Testis (tissue), 2 donors: Measurements from ENCODE around the gene RSKR.
A peak's percentile ranks its signal among the peaks of the same experiment; 100 is the strongest.

Source experiments
- CTCF ChIP-seq, 3 experiments: fragments of 450-650 bp in 2 of 3; fragments of 200-600 bp in 1 of 3; sonication (generic) in 1 of 3; IDR thresholded peaks; one replicate each; pipeline ENCODE4 v1.5.1; 2016 to 2019; ENCODE audit warnings: antibody characterized with exemption in 3 of 3, mild to moderate bottlenecking in 2 of 3, moderate library complexity in 1 of 3
- POLR2A ChIP-seq: fragments of 450-650 bp; IDR thresholded peaks from one replicate; pipeline ENCODE4 v1.6.1; 2017; ENCODE audit warnings: antibody characterized with exemption, mild to moderate bottlenecking, moderate library complexity

GRCh38 chr17:28612936-28613872, 781 bp downstream of the RSKR start:
- peak in 2 of 3 experiments; percentile 32 to 48 for TF ChIP-seq CTCF (IDR thresholded peaks at IDR 0.05)
- no peak for TF ChIP-seq POLR2A
